WERI-Rb-1 (cell line): ENCODE results near the gene ZGPAT.

Experiments used
- DNase-seq: peaks from one replicate; pipeline ENCODE4 v3.0.0-alpha.2; 2020
- H3K27ac ChIP-seq: fragments of 250-450 bp; sonication (Bioruptor Pico); 2 replicates; pipeline ENCODE4 v1.5.1; 2020; ENCODE audit warnings: mild to moderate bottlenecking, moderate library complexity
- H3K27me3 ChIP-seq: fragments of 250-450 bp; sonication (Bioruptor Pico); 2 replicates; pipeline ENCODE4 v1.5.1; 2021; ENCODE audit warnings: mild to moderate bottlenecking, low read depth, moderate library complexity; ENCODE audit not compliant: insufficient read depth, severe bottlenecking
- H3K36me3 ChIP-seq: fragments of 250-450 bp; sonication (Bioruptor Pico); 2 replicates; pipeline ENCODE4 v1.5.1; 2020; ENCODE audit warnings: mild to moderate bottlenecking, moderate library complexity
- H3K4me3 ChIP-seq: 2 replicates; pipeline ENCODE4 v1.5.1; 2011; ENCODE audit warnings: low read depth, mild to moderate bottlenecking, control low read depth, low read length
- H3K9me3 ChIP-seq: fragments of 250-450 bp; sonication (Bioruptor Pico); 2 replicates; pipeline ENCODE4 v1.5.1; 2021; ENCODE audit warnings: mild to moderate bottlenecking, moderate library complexity; ENCODE audit not compliant: severe bottlenecking
- TF ChIP-seq, protein P1 (sequence below): IDR thresholded peaks from 2 replicates; pipeline ENCODE4 v1.5.1; 2011; ENCODE audit warnings: low read depth, mild to moderate bottlenecking, control low read depth, inconsistent platforms, low read length

ZGPAT gene

DNA sequence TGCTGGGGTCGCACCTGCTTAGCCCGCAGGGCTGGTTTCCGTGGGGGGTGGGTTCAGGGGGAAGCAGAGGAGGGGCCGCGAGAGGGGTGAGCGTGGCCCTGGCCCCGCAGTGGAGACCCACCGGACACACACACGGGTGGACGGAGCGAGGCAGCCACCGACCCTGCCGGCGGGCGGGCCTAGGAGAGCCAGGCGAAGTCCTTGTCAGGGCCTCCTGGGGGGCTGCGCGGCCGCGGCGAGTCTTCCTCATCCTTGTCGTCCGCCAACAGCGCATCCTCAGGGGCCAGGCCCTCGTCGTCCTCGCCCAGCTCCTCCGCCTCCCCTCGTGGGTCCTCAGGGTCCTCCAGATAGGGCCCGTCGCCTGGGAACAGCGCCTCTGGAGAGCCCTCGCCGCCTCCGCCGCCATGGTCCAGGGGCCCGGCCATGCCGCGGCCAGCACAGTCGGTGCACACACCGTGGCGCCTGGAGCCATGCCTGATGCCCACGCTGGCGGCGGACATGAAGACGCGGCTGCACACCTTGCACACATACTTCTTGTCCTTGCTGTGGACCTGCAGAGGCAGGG lies 39.0 kb downstream of the ZGPAT start:
- DNase-seq = no peak
- no peaks in the 10 kb centered on the region for H3K9me3 ChIP-seq
- H3K27ac ChIP-seq = no peak overlapping the region
- peaks cover 7% of the 10 kb centered on the region for H3K36me3 ChIP-seq
- no peaks in the 10 kb centered on the region for H3K27me3 ChIP-seq
- TF ChIP-seq, protein P1, sequence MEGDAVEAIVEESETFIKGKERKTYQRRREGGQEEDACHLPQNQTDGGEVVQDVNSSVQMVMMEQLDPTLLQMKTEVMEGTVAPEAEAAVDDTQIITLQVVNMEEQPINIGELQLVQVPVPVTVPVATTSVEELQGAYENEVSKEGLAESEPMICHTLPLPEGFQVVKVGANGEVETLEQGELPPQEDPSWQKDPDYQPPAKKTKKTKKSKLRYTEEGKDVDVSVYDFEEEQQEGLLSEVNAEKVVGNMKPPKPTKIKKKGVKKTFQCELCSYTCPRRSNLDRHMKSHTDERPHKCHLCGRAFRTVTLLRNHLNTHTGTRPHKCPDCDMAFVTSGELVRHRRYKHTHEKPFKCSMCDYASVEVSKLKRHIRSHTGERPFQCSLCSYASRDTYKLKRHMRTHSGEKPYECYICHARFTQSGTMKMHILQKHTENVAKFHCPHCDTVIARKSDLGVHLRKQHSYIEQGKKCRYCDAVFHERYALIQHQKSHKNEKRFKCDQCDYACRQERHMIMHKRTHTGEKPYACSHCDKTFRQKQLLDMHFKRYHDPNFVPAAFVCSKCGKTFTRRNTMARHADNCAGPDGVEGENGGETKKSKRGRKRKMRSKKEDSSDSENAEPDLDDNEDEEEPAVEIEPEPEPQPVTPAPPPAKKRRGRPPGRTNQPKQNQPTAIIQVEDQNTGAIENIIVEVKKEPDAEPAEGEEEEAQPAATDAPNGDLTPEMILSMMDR = no peak
- H3K4me3 ChIP-seq = no peak overlapping the region

GRCh38 chr20:63747622-63748069 lies 39.8 kb downstream of the ZGPAT start:
- Histone ChIP-seq H3K9me3 (no peaks in the 10 kb centered on the region), H3K4me3 (no peak overlapping the region), H3K36me3 (peaks cover 6% of the 10 kb centered on the region), H3K27me3 (no peaks in the 10 kb centered on the region), H3K27ac (no peak overlapping the region)
- no peak for DNase-seq
- TF ChIP-seq, protein P1 = no peak

GRCh38 chr20:63748070-63748933 lies 40.5 kb downstream of the ZGPAT start:
- peaks cover 4% of the 10 kb centered on the region for H3K36me3 ChIP-seq
- H3K27ac ChIP-seq = no peak overlapping the region
- TF ChIP-seq, protein P1 = no peak
- no peak for DNase-seq
- no peak overlapping the region for H3K4me3 ChIP-seq
- no peaks in the 10 kb centered on the region for H3K27me3 ChIP-seq
- no peaks in the 10 kb centered on the region for H3K9me3 ChIP-seq

DNA sequence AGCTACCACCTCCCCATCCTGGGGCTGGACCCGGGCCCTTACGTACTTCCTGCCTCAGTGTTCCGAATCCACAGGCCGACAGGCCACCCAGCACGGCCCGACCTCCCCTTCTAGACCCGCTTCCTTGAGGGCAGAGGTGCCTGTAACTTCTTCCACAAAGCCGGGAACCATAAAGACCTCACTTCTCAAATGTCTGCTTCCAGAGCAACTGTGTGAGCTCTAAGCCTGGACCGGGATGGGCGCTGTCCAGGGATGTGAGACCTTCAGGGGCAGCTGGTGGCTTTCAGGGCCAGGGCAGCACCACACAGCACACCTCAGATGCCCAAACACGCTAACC lies 41.1 kb downstream of the ZGPAT start:
- Histone ChIP-seq H3K9me3 (no peaks in the 10 kb centered on the region), H3K36me3 (no peaks in the 10 kb centered on the region), H3K27me3 (no peaks in the 10 kb centered on the region), H3K27ac (no peak overlapping the region), H3K4me3 (no peak overlapping the region)
- TF ChIP-seq, protein P1 = no peak
- DNase-seq = no peak

- TF ChIP-seq, protein P1 = no peak
- Histone ChIP-seq H3K4me3 (no peak overlapping the region), H3K36me3 (no peaks in the 10 kb centered on the region), H3K9me3 (no peaks in the 10 kb centered on the region), H3K27ac (no peak overlapping the region), H3K27me3 (no peaks in the 10 kb centered on the region)
- no peak for DNase-seq
Measured at GRCh38 chr20:63749597-63750508, 42.0 kb downstream of the ZGPAT start.
